Bronchial epithelial cell (primary cell): ENCODE results near the gene PRB2. TPM values are rescaled to one million over a fixed set of nuclear protein-coding genes. Genes with fewer than 3 reads are reported as not detected.
"Not testable (repeated sequence)": the region's sequence is repeated elsewhere in the genome, so short reads cannot be mapped to it uniquely, and the experiment has no call there.

Experiments
- DNase-seq: peaks from one replicate; pipeline ENCODE4 v3.0.0-alpha.2; 2010; ENCODE audit warnings: low read depth
- FAIRE-seq: peaks from 2 replicates; lab custom pipeline; 2011; peaks lifted over from hg19 to GRCh38; lab: Jason Lieb, UNC
- H3K27me3 ChIP-seq: 2 replicates; pipeline ENCODE4 v1.5.1; 2011; ENCODE audit warnings: low read length; ENCODE audit not compliant: control insufficient read depth, insufficient read depth
- H3K36me3 ChIP-seq: 2 replicates; pipeline ENCODE4 v1.5.1; 2011; ENCODE audit warnings: low read length; ENCODE audit not compliant: control insufficient read depth, insufficient read depth
- H3K4me3 ChIP-seq: 2 replicates; pipeline ENCODE4 v1.5.1; 2011; ENCODE audit warnings: mild to moderate bottlenecking, low read depth, low read length, control low read depth
- CTCF ChIP-seq: IDR thresholded peaks from 2 replicates; pipeline ENCODE4 v1.5.1; 2011; ENCODE audit warnings: mild to moderate bottlenecking, moderate library complexity, low read length, control low read depth, inconsistent platforms; ENCODE audit not compliant: insufficient read depth, severe bottlenecking
- total RNA-seq: library from RNA; depleted of rRNA; stranded (reverse); fragments of >200 nt; gene quantifications from 2 replicates; pipeline ENCODE4 v1.2.1, GENCODE V29; 2014

Gene PRB2
- total RNA-seq, result not detected in 2 replicates

GRCh38 chr12:11395467-11395866 lies at the start of gene PRB2:
TSS of gene PRB2 (minus strand) at chr12:11395567. CDS start at chr12:11395529, 38 bp downstream.
- H3K4me3 ChIP-seq, H3K36me3 ChIP-seq, DNase-seq, H3K27me3 ChIP-seq: not testable (repeated sequence)
- peak; percentile 36 for FAIRE-seq

GRCh38 chr12:11437966-11438365 lies 42.6 kb upstream of the PRB2 start:
- peaks cover 1% of the 10 kb centered on the region for H3K27me3 ChIP-seq
- FAIRE-seq (peak; percentile 82), DNase-seq (no peak)
- no peaks in the 10 kb centered on the region for H3K36me3 ChIP-seq
- TF ChIP-seq CTCF, result no peak
- no peak overlapping the region for H3K4me3 ChIP-seq

- TF ChIP-seq CTCF, result no peak
- FAIRE-seq, result no peak
- Histone ChIP-seq H3K27me3 (peaks cover 1% of the 10 kb centered on the region), H3K36me3 (no peaks in the 10 kb centered on the region), H3K4me3 (no peak overlapping the region)
- DNase-seq, result peak; percentile 47
Measured at GRCh38 chr12:11433664-11434063, 38.3 kb upstream of the PRB2 start.

- FAIRE-seq (no peak), DNase-seq (no peak)
- Histone ChIP-seq H3K36me3 (no peaks in the 10 kb centered on the region), H3K27me3 (peaks cover 4% of the 10 kb centered on the region), H3K4me3 (no peak overlapping the region)
- no peak for TF ChIP-seq CTCF
Measured at GRCh38 chr12:11431486-11431885, 36.1 kb upstream of the PRB2 start.

- Histone ChIP-seq H3K4me3 (no peak overlapping the region), H3K27me3 (peaks cover 3% of the 10 kb centered on the region), H3K36me3 (no peaks in the 10 kb centered on the region)
- FAIRE-seq, result no peak
- no peak for DNase-seq
- TF ChIP-seq CTCF, result no peak
Measured at GRCh38 chr12:11427341-11427740, 32.0 kb upstream of the PRB2 start.

- DNase-seq (no peak), FAIRE-seq (no peak)
- Histone ChIP-seq H3K27me3 (no peaks in the 10 kb centered on the region), H3K36me3 (no peaks in the 10 kb centered on the region), H3K4me3 (no peak overlapping the region)
- no peak for TF ChIP-seq CTCF
Measured at GRCh38 chr12:11412731-11413130, 17.4 kb upstream of the PRB2 start.
